Activated T-cell treated with anti-CD3 and anti-CD28 coated beads, Interleukin-2, amount 50 U/mL, for 24 hours (primary cell): Measurements from ENCODE around the gene DENND2A.
"Not testable (repeated sequence)": the region's sequence is repeated elsewhere in the genome, so short reads cannot be mapped to it uniquely, and the experiment has no call there.

ENCODE experiments used
- DNase-seq: peaks from one replicate; pipeline ENCODE4 v3.0.0-alpha.2; 2020
- H3K27ac Mint-ChIP-seq: 2 replicates; pipeline ENCODE4 v1.8.0; 2020; ENCODE audit warnings: mild to moderate bottlenecking, mixed read lengths
- H3K27me3 Mint-ChIP-seq: 2 replicates; pipeline ENCODE4 v1.8.0; 2020; ENCODE audit warnings: mixed read lengths
- H3K36me3 Mint-ChIP-seq: 2 replicates; pipeline ENCODE4 v1.8.0; 2020; ENCODE audit warnings: low read depth, mixed read lengths
- H3K4me1 Mint-ChIP-seq: 2 replicates; pipeline ENCODE4 v1.8.0; 2020; ENCODE audit warnings: low read depth, mixed read lengths
- H3K4me3 Mint-ChIP-seq: 2 replicates; pipeline ENCODE4 v1.8.0; 2020; ENCODE audit warnings: mild to moderate bottlenecking, moderate library complexity, mixed read lengths
- H3K9me3 Mint-ChIP-seq: 2 replicates; pipeline ENCODE4 v1.8.0; 2020; ENCODE audit warnings: mixed read lengths

The DENND2A gene

DNA sequence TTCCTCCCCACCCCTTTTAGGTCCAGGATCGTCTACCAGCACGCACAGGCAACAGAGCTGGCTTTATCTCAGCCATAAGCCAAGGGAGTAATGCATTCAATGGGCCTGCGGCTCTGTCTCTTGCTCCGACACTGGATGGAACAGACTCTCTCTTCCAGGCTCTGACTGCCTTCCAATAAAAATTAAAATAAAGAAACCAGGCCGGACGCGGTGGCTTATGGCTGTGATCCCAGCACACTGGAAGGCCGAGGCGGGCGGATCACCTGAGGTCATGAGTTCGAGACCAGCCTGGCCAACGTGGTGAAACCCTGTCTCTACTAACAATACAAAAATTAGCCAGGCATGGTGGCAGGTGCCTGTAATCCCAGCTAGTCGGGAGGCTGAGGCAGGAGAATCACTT lies 4.1 kb upstream of the DENND2A start:
- H3K4me3 Mint-ChIP-seq, H3K9me3 Mint-ChIP-seq, DNase-seq, H3K27ac Mint-ChIP-seq, H3K36me3 Mint-ChIP-seq: not testable (repeated sequence)
- Mint-ChIP-seq H3K4me1 (peaks cover 18% of the 10 kb centered on the region), H3K27me3 (peaks cover 47% of the 10 kb centered on the region)

GRCh38 chr7:140643416-140643815 lies 2.8 kb upstream of the DENND2A start:
- no peak overlapping the region for H3K27ac Mint-ChIP-seq
- no peaks in the 10 kb centered on the region for H3K36me3 Mint-ChIP-seq
- peaks cover 25% of the 10 kb centered on the region for H3K4me1 Mint-ChIP-seq
- DNase-seq = no peak
- no peak overlapping the region for H3K4me3 Mint-ChIP-seq
- peaks cover 60% of the 10 kb centered on the region for H3K27me3 Mint-ChIP-seq
- no peaks in the 10 kb centered on the region for H3K9me3 Mint-ChIP-seq

DNA sequence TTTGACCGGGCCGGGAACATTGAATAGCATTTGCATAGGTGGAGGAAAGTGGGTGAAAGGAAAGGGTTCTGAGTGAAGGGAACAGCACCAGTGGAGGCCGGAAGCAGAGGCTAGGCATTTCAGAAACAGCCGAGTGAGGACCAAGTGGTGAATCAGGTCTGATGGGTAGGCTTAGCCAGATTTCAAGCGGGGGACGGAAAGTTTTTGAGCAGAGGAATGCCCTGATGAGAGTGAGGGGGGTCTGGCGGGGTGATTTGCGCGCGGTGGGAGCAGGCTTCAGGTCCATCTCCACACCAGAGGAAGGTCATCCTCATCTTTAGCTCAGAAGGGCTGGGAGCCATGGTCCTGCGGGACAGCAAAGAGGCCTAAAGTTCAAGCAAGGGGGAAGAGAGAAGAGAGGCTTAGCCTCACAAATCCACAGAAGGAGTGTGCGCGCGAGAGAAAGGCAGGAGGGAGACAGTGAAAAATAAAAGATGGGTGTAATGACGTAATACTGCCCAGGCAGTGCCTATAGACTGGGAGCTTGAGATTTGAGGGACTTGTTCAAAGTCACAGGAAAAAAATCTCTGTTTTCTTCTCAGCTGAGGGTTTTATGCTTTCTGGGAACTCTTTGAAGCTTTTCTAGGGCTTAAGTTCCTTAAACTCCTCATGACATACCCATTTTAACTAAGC lies 1.0 kb upstream of the DENND2A start:
- Mint-ChIP-seq H3K9me3 (no peaks in the 10 kb centered on the region), H3K4me1 (peaks cover 18% of the 10 kb centered on the region), H3K27ac (no peak overlapping the region), H3K4me3 (no peak overlapping the region), H3K36me3 (no peaks in the 10 kb centered on the region), H3K27me3 (peaks cover 76% of the 10 kb centered on the region)
- no peak for DNase-seq

GRCh38 chr7:140640060-140640637 lies 464 bp downstream of the DENND2A start:
- H3K27me3 Mint-ChIP-seq = peaks cover 82% of the 10 kb centered on the region
- DNase-seq = peak; percentile 42
- no peaks in the 10 kb centered on the region for H3K36me3 Mint-ChIP-seq
- H3K9me3 Mint-ChIP-seq = no peaks in the 10 kb centered on the region
- H3K27ac Mint-ChIP-seq = no peak overlapping the region
- peaks cover 18% of the 10 kb centered on the region for H3K4me1 Mint-ChIP-seq
- peak overlapping the region; percentile 81 for H3K4me3 Mint-ChIP-seq

GRCh38 chr7:140639366-140640053 lies 1.1 kb downstream of the DENND2A start:
- Mint-ChIP-seq H3K36me3 (no peaks in the 10 kb centered on the region), H3K27ac (no peak overlapping the region), H3K4me3 (peak overlapping the region; percentile 81), H3K27me3 (peaks cover 76% of the 10 kb centered on the region), H3K9me3 (no peaks in the 10 kb centered on the region), H3K4me1 (peaks cover 18% of the 10 kb centered on the region)
- peak; percentile 37 for DNase-seq

GRCh38 chr7:140638173-140638791 lies 2.3 kb downstream of the DENND2A start:
- no peak overlapping the region for H3K27ac Mint-ChIP-seq
- H3K9me3 Mint-ChIP-seq = no peaks in the 10 kb centered on the region
- H3K36me3 Mint-ChIP-seq = no peaks in the 10 kb centered on the region
- H3K4me3 Mint-ChIP-seq = no peak overlapping the region
- H3K27me3 Mint-ChIP-seq = peaks cover 72% of the 10 kb centered on the region
- H3K4me1 Mint-ChIP-seq = peaks cover 18% of the 10 kb centered on the region
- no peak for DNase-seq

GRCh38 chr7:140637400-140637799 lies 3.2 kb downstream of the DENND2A start:
- Mint-ChIP-seq H3K9me3 (no peaks in the 10 kb centered on the region), H3K27me3 (peaks cover 68% of the 10 kb centered on the region), H3K4me3 (no peak overlapping the region), H3K27ac (no peak overlapping the region), H3K4me1 (peaks cover 18% of the 10 kb centered on the region), H3K36me3 (no peaks in the 10 kb centered on the region)
- no peak for DNase-seq

DNA sequence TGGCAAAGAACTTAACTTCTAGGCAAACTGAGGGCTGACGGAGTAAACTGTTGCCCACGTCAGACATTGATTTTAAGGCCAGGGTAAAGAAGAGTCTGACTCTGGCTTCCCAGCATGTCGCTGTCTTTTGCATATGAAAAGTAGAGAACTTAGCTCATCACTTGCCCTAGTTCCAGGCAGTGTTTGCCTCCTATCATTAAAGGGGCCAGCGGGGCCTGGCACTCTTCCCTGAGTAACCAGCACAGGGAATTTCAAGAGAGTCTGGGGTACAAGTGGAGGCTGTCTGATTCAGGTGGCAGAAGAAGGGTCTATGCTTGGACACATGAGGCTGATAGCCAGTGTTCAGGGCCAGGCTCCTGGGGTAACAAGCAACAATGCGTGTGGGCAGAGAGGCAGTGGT lies 4.8 kb downstream of the DENND2A start:
- DNase-seq = no peak
- Mint-ChIP-seq H3K9me3 (no peaks in the 10 kb centered on the region), H3K36me3 (no peaks in the 10 kb centered on the region), H3K27ac (no peak overlapping the region), H3K4me1 (peaks cover 10% of the 10 kb centered on the region), H3K4me3 (no peak overlapping the region), H3K27me3 (peaks cover 52% of the 10 kb centered on the region)

DNA sequence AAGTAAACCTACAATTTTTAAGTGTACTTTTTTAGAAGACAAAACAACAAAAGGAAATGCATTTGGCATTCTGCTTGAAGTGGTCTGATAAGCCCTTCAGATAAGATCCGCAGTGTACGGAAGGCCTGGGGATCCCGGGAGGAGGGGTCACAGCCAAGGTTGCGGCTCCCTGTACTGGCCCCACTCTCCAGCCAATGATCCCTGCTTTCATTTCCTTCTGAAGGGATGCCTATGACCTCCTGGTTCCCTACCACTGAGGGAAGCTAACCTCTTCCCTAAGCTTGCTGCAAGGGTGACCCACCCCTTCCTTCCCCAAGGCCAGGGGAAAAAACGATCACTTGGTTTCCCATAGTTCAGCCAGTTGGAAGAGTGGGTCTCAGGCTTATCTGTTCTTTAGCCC lies 5.3 kb downstream of the DENND2A start:
- no peaks in the 10 kb centered on the region for H3K9me3 Mint-ChIP-seq
- H3K36me3 Mint-ChIP-seq = no peaks in the 10 kb centered on the region
- peaks cover 51% of the 10 kb centered on the region for H3K27me3 Mint-ChIP-seq
- peaks cover 10% of the 10 kb centered on the region for H3K4me1 Mint-ChIP-seq
- DNase-seq = no peak
- H3K27ac Mint-ChIP-seq = no peak overlapping the region
- no peak overlapping the region for H3K4me3 Mint-ChIP-seq

DNA sequence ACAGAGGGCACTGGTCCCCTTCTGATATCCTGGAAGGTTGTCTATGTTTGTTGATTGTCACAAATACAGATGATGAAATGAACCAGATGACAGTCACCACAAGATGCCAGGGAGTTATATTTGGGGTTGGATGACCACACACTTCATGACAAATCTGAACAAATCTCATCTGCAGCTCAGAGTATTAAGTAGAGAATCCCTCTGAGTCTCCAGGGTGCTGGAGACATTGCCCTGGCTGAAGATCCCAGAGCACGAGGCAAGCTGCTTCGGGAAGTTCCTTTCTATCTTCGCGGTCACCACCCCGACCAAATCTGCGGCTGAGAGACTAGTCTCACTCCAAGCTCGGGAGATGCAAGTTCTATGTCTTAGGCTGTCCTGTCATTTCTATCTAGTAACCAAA lies 9.0 kb downstream of the DENND2A start:
- no peaks in the 10 kb centered on the region for H3K4me1 Mint-ChIP-seq
- H3K4me3 Mint-ChIP-seq = no peak overlapping the region
- H3K36me3 Mint-ChIP-seq = no peaks in the 10 kb centered on the region
- DNase-seq = no peak
- H3K27me3 Mint-ChIP-seq = peaks cover 16% of the 10 kb centered on the region
- H3K27ac Mint-ChIP-seq = no peak overlapping the region
- no peaks in the 10 kb centered on the region for H3K9me3 Mint-ChIP-seq

DNA sequence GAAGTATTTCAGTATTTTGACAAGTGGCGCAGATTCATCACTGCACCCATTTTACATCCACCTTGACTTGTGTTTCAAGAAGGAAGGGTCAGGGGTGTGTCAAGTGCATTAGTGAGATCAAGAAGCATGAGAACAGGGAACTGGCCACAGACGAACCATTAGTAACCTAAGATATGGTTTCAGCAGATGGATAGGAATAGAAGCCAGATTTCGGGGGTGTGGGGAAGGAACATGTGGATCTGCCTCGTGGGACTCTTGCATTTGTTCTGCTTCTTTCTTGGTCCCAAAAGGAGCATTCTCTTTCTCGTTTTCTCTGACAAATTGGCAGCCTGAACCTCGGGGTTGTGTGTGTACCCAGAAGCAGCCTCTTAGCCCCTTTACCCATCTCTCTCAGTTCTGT lies 9.6 kb downstream of the DENND2A start:
- H3K27ac Mint-ChIP-seq = no peak overlapping the region

GRCh38 chr7:140625908-140626868 lies 14.4 kb downstream of the DENND2A start:
- Mint-ChIP-seq H3K36me3 (no peaks in the 10 kb centered on the region), H3K4me1 (no peaks in the 10 kb centered on the region), H3K27ac (no peak overlapping the region), H3K4me3 (no peak overlapping the region), H3K27me3 (no peaks in the 10 kb centered on the region), H3K9me3 (no peaks in the 10 kb centered on the region)
- no peak for DNase-seq

More for the DNA sequence above, 9.6 kb downstream of the DENND2A start:
- no peaks in the 10 kb centered on the region for H3K4me1 Mint-ChIP-seq
- H3K27me3 Mint-ChIP-seq = peaks cover 12% of the 10 kb centered on the region
- no peak overlapping the region for H3K4me3 Mint-ChIP-seq
- no peaks in the 10 kb centered on the region for H3K36me3 Mint-ChIP-seq
- DNase-seq = no peak
- no peaks in the 10 kb centered on the region for H3K9me3 Mint-ChIP-seq

DNA sequence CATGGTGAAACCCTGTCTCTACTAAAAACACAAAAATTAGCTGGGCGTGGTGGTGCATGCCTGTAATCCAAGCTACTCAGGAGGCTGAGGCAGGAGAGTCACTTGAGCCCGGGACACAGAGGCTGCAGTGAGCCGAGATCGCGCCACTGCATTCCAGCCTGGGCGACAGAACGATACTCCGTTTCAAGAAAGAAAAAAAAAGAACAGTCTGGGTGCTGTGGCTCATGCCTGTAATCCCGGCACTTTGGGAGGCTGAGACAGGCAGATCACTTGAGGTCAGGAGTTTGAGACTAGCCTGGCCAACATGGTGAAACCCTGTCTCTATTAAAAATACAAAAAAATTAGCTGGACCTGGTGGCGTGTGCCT lies 15.4 kb downstream of the DENND2A start:
- H3K27ac Mint-ChIP-seq, H3K27me3 Mint-ChIP-seq, H3K4me1 Mint-ChIP-seq, H3K9me3 Mint-ChIP-seq, H3K4me3 Mint-ChIP-seq, DNase-seq, H3K36me3 Mint-ChIP-seq: not testable (repeated sequence)
